HG03103 (cell line): ENCODE data around the gene PARD3.

ENCODE experiments used
- ATAC-seq: cut with Tn5 transposase; IDR thresholded peaks from one replicate; pipeline ENCODE4 v1.9.1; 2021; ENCODE audit warnings: low read depth; ENCODE audit not compliant: unreplicated experiment

PARD3 gene

DNA sequence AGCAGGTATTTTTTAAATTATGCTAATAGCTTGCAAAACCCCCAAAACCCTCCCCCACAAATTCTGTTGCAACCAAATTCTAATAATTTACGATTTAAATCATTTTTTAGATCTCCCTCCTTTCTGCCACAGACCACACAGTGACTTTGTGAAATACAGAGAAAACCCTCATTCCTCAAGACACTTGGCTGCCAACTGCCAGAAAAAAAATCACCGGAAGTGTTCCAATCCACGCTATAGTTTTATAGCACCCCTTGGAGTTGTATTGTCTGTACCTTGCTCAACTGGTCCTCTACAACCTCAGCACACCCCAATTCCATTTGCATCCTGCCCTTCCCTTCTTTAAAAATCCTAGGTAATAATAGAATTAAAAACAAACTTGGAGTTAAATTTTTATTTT lies 560.1 kb downstream of the PARD3 start:
- ATAC-seq: no peak

DNA sequence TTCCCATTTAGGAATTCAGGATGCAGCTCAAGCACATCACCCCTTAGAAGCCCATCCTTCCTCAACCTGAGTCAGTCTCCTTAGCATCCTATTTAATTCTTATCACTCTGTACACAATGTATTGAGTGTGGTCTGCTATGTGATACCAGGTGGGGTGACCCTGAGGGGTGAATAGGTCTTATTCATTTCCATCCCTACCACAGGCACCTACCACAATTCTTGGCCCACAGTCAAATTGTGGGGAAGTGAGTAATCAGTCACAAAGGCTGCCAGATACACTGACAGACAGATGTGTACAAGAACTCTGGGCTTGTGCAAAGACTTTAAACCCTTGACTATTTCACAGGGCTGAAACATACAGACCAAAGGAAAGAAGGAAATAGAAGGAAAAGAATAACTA lies 560.5 kb downstream of the PARD3 start:
- no peak for ATAC-seq

DNA sequence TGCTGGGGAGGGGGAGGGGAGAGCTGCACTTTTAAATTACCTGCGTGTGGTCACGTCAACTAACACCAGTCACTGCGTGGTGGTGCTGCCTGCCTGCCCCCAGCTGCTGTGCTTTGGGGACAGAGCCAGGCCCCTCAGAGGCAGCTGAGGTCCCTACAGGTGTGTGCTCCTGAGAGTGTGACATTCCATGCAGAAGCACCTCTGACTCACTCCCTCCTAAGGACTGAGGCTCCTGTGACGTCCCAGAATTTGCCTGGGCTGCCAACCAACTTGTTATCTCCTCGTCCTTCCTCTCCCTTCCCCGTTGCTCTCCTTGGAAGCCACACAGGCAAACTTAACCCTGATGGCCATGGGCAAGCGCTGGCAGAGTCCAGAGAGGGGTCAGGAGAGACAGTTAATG lies 563.0 kb downstream of the PARD3 start:
- no peak for ATAC-seq

DNA sequence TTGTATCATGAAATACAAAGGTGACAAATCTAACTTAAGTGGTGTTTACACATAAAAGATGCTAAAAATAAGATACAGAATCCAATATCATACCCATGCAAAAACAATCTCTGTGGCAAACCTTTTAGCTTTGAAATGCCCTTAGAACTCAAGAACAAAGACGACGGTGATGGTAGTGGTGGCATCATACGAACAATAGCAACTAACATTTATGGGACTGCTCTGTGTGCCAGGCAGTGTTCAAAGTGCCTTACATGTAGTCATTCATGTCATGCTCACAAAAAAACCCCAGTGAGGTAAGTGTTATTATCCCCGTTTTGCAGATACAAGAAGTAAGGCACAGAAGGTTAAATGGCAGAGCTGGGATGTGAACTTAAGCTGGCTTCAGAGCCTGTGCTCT lies 563.9 kb downstream of the PARD3 start:
- no peak for ATAC-seq

DNA sequence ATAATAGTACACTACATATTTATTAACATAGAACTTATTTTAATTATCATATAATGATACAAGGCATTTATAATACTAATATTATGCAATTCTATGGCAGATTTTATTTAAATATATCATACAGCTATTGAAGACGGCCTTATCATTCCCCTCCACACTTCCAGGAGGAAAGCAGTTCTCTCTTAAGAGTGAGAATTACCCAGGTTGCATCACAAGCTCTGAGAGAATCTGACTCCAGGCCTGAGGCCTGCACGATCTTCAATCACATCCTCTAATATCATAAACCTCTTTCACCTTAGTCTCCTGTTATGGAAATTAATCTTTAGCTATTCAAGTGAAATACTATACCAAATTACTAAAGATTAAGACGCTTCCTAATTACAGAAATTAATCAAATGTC lies 564.4 kb downstream of the PARD3 start:
- ATAC-seq: no peak

DNA sequence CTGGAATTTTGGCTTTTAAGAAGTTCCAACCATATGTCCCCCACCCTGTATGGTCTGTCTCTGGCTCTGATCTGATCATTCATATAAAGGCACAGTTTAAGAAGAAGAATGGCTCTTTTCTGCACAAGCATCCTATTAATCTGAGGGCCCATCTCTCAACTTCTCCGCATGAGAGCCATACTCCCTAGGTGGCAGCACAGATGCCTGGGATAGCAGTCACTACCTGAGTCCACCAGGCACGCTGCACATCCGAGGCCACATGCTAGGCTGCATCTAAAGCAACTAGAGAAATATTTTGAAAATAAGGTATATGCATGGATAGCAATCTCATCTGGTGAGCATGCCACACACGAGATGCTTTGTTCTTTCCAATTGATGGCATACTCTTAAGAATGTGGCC lies 565.5 kb downstream of the PARD3 start:
- no peak for ATAC-seq

DNA sequence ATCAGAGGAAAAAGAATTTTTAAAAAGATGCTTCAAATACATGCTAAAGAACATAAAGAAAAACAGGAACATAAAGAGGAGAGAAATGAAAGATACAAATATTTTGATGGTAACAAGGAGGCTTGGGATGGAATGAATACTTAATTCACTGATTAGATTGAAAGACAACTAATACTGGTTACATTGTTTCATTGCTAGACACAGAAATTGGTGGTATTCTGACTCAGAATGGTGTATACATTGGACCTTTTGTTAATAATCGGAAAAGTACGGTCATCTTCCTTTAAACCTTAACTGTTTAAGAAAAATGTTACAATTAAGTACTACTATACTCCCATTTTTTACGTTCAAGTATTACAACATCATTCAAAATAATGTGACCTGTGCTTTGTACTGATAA lies 567.5 kb downstream of the PARD3 start:
- ATAC-seq: no peak

DNA sequence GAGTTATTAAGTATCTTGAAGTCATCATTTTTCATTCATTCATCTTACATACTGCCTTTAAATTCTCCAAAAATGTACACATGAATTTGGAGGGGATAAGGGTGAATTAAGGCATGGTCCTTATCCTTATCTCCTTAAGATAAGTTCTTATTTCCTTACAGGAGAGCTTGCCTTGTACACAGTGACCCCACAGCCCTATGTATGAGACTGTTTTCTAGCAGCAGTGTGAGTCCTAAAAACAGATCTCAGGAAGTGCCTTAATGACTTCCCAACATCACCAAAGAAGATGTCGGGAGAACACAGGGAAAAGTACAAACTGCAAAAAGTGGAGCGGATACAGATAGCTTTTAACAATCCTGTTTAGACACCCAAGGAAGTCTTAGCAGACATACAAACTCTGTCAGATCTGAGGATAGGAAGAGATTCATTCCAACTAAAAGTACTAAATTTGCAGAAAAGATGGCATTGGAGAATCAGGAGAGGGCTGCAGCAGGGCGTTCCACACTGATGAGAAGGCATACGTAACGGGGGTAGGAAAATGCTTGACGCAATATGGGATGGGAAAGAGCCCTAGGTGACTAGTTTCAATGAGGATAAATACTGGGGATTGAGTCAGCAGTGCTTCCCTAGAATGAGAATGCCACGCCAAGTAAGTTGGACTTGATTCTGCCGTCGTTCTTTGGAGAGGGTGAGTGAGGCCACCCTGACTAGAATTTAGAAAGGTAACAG lies 570.2 kb downstream of the PARD3 start:
- ATAC-seq: no peak

DNA sequence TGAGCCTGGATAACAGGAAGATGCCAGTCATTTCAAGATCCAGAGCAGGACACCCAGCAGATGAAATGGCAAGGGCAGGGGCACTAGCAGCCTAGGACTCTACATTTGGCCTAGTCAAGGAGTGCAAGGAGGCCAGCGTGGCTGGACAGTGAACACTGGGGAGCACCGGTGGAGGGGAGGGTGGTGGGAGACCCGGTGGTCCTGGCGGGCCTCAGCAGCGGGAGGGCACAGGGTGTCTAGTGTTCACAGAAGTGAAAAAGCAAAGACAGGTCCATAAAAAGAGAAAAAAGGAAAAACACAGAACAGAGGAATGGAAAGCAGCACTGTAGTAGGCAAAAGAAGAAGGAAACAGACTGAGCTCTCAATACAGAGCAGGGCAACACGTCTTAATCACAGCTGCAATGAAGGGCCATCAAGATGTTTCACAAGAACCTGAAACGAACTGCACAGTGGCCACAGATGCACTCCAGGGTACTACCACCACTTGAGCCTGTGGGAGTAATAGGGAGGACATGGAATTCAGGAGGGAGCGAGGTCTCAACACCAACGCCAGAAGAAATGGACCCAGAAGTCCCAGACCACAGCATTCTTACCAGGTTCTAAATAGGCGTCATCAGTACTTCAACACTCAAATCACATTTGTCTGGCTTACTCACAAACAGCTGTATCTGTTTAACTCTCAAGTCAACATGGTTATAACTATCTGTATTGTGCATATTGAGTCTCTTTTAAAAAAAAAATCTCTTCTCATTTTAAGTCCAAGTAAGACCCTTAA lies 573.7 kb downstream of the PARD3 start:
- ATAC-seq: no peak

DNA sequence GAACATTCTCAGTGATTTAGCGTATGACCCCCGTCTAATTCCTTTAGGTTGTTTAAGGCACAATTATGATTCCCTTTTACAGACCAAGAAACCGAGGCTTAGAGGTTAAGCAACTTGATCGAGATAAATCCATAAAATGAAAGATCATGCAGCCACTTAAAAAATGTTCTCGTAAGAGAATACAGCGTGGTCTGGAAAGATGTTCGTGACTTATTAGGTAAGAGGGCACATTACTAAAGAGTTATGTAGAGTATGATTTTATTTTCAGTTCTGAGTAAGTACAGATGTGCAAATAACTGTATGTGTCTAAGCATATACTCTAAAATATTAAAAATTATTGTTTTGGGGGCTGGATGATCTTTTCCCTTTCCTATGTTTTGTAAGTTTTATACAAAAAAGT lies 575.1 kb downstream of the PARD3 start:
- ATAC-seq: no peak

DNA sequence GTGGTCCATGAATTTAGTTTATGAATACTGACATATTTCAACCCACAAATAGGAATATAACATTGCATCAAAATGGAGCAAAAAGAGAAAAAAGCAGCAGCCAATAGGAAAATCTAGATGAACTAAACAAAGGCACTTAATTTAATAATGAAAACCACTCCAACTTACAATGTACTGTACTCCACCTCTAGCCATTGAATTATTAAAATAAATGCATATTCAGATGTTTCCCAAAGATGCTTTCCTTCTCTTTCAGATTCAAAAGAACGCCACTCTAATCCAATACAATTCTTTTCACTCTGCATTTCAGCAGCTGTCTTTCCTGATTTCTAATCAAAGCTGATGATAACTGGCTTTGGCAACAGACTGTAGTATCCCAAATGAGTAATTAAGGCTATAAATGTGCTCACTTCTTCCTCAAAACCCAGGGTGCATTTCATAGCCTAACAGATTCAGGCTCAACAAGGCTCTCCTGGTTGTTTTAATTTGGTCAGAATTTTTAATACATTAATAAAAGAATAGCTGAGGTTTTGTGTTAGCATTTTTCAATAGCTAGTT lies 577.1 kb downstream of the PARD3 start:
- ATAC-seq: no peak

DNA sequence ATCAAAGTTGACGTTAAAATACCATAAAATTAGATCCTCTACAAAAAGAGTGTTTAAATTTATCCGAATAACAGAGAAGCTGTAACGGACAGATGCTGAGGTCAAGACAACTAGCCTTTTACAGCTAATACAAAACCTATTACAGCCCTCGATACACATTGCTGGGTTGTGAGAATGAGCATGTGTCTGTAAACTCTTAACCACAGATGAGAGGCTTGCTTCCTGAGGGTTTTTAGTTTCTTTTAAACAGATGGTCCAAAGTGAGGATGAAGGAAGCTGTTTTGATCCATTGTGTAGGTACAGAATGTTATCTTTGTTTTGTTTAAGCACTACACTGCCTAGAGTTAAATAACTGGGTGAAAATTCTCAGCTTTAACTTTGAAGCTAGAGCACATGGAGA lies 578.2 kb downstream of the PARD3 start:
- ATAC-seq: no peak

DNA sequence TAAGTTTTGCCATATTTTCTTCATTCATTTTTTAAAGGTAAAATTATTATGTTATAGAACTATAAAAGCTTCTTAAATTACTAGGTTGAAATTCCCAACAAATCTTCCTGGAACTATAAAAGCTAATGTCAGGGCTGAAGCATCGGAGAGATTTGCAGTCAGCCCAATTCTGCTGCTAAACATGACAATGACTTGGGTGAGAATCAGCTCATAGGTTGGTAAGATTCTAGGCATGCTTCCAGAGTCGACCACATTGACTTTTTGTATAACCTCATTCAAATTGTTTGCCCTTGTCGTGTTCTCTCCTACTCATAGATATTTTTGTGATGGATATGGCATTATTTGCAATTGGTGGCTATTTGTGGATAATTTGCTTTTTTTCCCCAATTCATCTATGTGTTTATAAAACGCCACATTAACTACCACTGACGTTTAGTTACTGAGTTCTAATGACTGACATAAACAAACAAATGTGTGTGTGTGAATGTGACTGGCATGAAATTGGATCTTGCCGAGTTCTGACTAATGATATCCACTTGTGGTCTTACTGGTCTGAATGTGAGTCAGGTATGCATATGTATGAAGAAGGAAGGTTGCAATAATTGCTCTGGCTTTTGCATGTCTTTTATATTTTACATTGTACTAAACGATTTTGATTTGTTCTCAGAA lies 579.8 kb downstream of the PARD3 start:
- no peak for ATAC-seq

DNA sequence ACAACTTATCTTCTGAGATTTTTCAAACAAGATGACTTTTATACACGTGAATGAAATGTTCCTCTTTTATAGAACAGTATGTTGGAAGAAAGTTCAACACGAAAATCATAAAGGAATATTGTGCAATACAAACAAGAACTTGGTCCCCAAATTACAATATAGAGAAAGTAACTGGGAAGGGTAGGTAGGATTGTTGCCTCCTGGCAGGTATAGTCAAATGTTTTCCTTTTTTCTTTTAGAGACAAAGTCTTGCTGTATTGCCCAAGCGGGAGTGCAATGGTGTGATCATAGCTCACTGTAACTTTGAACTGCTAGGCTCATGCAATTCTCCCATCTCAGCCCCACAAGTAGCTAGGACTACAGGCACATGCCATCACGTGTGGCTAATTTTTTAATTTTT lies 582.6 kb downstream of the PARD3 start:
- no peak for ATAC-seq

DNA sequence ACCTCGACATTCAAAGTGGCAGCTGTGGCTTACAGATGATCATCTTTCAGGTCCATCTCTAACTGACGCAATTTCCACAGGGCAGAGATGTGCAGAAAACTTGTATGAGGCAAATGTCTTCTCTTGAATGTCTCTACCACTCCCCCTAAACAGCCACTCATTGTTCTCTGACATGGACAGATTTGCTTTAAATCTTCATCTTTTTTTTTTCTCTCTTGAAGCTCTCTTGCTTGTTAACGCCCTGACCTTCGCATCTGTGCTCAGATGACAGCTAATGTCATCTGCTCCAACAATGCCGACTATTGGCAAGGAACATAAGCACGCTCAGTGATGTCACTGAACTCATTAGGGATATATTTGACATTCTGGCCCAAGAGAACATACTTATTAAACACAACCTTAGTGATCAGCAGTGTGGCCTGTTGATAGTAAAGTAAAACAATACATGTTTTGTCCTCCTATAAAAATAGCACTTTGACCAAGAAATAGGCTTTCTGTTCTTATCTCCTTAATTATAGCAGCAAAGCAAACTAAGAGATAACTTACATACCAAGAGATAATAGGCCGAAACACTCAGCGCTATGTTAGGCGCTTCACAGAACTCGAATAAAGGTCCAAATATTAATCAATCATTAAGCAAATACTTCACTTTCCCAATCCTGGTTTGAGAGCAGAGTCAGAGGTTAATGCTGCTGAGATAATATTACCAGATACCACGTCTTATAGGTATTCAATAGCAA lies 583.5 kb downstream of the PARD3 start:
- no peak for ATAC-seq

DNA sequence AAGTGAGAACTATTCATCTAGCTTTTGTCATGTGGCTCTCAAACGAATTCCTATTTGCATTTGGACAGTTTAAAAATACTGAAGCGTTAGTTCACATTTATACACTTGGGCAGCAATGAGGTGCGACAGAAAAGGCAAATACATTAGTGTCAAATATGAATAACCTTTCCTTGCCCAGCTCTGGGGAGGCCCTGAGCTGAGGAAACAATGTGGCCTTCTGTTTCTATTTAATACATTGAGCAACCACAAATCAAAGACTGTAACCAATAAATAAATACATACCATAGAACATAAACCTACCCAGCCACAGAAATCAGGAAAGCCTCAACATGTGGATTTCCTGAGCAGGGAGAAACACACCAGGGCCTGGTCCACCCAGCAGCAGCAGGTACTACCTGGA lies 585.2 kb downstream of the PARD3 start:
- no peak for ATAC-seq

DNA sequence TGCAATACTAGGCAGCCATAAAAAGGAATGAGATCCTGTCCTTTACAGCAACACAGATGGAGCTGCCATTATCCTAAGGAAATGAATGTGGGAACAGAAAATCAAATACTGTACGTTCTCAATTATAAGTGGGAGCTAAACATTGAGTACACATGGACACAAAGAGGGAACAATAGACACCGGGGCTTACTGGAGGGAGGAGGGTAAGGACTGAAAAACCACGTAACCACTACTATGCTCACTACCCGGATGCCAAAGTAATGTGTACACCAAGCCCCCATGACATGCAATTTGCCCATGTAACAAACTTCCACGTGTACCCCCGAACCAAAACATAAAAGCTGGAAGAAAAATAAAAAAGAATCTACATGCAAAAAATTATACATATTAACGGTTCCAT lies 587.0 kb downstream of the PARD3 start:
- no peak for ATAC-seq

DNA sequence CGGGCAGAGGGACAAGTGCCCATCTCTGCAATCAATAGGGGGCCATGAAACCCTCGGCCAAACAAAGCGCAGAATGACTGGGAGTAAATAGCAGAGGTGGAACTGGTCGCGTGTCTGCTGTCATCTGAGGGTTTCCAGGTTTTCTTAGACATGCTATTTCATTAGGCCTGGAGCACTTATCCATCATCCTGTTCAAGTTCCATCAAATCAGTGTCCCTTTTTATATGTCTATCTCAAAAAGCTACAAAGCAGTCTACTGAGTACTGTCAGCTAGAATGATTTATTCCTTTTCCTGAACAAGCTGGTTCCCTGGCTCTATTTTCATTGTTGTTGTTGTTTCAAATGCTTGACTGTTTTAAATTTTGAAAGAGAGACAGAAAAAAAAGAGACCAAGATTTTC lies 590.5 kb downstream of the PARD3 start:
- ATAC-seq: no peak

DNA sequence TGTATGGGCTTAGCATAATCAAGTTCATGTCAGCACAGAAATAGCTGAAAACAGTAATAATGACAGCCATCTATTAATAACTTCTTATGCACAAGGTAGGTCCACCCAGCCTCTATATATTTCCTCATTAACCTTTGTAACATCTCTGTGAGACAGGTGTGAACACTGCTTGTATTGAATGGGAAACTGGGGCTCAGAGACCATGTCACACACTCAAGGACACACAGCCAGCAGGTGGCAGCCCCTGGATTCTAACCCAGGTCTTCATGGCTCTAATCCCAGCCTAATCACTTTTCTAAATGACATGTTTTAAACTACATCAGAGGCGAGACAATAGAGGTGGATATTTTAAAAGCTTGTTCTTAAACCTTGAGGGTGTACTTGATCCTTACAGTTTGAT lies 591.4 kb downstream of the PARD3 start:
- no peak for ATAC-seq

DNA sequence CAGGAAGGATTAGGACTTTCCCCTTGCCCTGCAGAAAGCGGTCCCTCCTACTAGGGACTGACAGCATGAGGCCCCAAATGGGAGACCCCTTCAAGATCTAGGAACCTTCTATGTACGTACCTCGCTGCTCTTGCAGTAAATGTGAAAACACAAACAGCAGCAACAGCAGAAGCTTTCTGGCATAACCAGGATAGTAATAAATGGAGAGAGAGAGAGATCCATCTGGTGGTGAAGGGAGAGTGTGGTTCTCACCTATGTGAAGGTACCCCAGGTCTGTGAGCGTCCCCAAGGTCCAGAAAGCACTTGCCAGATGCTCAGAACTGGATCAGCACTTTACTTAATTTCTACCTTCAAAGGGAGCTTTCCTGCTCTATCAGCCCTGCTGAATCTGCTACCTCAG lies 592.7 kb downstream of the PARD3 start:
- ATAC-seq: no peak
